Measurements from ENCODE around the gene ATM.

DNA sequence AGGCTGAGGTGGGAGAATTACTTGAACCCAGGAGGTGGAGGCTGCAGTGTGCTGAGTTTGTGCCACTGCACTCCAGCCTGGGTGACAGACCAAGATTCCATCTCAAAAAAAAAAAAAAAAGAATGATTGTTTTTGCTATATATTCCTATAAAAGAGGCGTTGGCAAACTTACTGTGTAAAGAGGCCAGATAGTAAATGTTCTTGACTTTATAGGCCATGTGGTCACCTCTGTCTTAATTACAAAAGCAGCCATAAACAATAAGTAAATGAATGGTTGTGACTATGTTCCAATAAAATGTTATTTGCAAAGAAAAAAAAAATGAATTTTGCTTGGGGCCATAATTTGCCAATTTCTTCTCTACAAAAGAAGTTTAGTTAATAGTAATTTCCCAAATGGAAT, 12.3 kb downstream of the ATM start:
- TF ChIP-seq, protein P1, sequence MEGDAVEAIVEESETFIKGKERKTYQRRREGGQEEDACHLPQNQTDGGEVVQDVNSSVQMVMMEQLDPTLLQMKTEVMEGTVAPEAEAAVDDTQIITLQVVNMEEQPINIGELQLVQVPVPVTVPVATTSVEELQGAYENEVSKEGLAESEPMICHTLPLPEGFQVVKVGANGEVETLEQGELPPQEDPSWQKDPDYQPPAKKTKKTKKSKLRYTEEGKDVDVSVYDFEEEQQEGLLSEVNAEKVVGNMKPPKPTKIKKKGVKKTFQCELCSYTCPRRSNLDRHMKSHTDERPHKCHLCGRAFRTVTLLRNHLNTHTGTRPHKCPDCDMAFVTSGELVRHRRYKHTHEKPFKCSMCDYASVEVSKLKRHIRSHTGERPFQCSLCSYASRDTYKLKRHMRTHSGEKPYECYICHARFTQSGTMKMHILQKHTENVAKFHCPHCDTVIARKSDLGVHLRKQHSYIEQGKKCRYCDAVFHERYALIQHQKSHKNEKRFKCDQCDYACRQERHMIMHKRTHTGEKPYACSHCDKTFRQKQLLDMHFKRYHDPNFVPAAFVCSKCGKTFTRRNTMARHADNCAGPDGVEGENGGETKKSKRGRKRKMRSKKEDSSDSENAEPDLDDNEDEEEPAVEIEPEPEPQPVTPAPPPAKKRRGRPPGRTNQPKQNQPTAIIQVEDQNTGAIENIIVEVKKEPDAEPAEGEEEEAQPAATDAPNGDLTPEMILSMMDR (IDR thresholded peaks at IDR 0.05; ENCODE audit: poor library complexity) = no peak
- no peak for TF ChIP-seq EZH2phosphoT487 (IDR thresholded peaks at IDR 0.05; ENCODE audit: low read depth, severe bottlenecking, unreplicated experiment)

All from hepatocyte (in vitro differentiated cells).